K562 (cell line): ENCODE results near the gene FKRP. TPM values are rescaled to one million over a fixed set of nuclear protein-coding genes. Genes with fewer than 3 reads are reported as not detected.

Source experiments
- ARID4B ChIP-seq: sonication (generic); formaldehyde crosslinking; IDR thresholded peaks from 2 replicates; pipeline ENCODE4 v1.8.0; 2022; ENCODE audit warnings: mild to moderate bottlenecking, missing genetic modification reagents
- ESRRA ChIP-seq: fragments of 450-650 bp; IDR thresholded peaks from 2 replicates; pipeline ENCODE4 v1.6.1; 2014; ENCODE audit warnings: low read depth, mild to moderate bottlenecking, moderate library complexity, borderline replicate concordance
- FOXJ3 ChIP-seq: sonication (generic); formaldehyde crosslinking; IDR thresholded peaks from 2 replicates; pipeline ENCODE4 v1.4.0; 2020; ENCODE audit warnings: mild to moderate bottlenecking, missing genetic modification reagents
- HCFC1 ChIP-seq: IDR thresholded peaks from 2 replicates; pipeline ENCODE4 v1.6.1; 2012; ENCODE audit warnings: low read depth, low read length, improper control_type of control experiment
- HMG20B ChIP-seq: fragments of 250-450 bp; sonication (Bioruptor Pico); IDR thresholded peaks from 2 replicates; pipeline ENCODE4 v1.5.0; 2021; ENCODE audit warnings: mild to moderate bottlenecking
- HNRNPL ChIP-seq: fragments of 200-400 bp; formaldehyde crosslinking; IDR thresholded peaks from 2 replicates; pipeline ENCODE4 v1.6.1; 2017; ENCODE audit warnings: low read depth, mild to moderate bottlenecking, low read length
- KDM2B ChIP-seq: fragments of 250-450 bp; sonication (Bioruptor Pico); IDR thresholded peaks from 2 replicates; pipeline ENCODE4 v1.8.0; 2021; ENCODE audit warnings: mild to moderate bottlenecking, moderate library complexity
- KLF10 ChIP-seq: fragments of 250-450 bp; sonication (Bioruptor Pico); IDR thresholded peaks from 2 replicates; pipeline ENCODE4 v1.6.1; 2021; ENCODE audit warnings: matching md5 sums
- KLF6 ChIP-seq: fragments of 250-450 bp; sonication (Bioruptor Pico); IDR thresholded peaks from 2 replicates; pipeline ENCODE4 v1.4.0; 2020; ENCODE audit warnings: mild to moderate bottlenecking, moderate library complexity, borderline replicate concordance
- MCM5 ChIP-seq: fragments of 450-650 bp; IDR thresholded peaks from 2 replicates; pipeline ENCODE4 v1.6.1; 2016; ENCODE audit warnings: low read depth
- NFE2L1 ChIP-seq: fragments of 450-650 bp; IDR thresholded peaks from 2 replicates; pipeline ENCODE4 v1.6.1; 2016; ENCODE audit warnings: missing genetic modification characterization, low read depth, mild to moderate bottlenecking, missing compliant biosample characterization, moderate library complexity, borderline replicate concordance
- PML ChIP-seq: IDR thresholded peaks from 2 replicates; pipeline ENCODE4 v1.6.1; 2012; ENCODE audit warnings: low read length, inconsistent platforms
- POLR3G ChIP-seq: IDR thresholded peaks from 2 replicates; pipeline ENCODE4 v1.6.1; 2011; ENCODE audit not compliant: insufficient read length, insufficient replicate concordance; ENCODE audit errors: extremely low read depth
- STAT5A ChIP-seq: IDR thresholded peaks from 2 replicates; pipeline ENCODE4 v1.6.1; 2012; ENCODE audit warnings: low read length, inconsistent platforms, borderline replicate concordance
- TAF7 ChIP-seq: fragments of 450-650 bp; IDR thresholded peaks from 2 replicates; pipeline ENCODE4 v1.6.1; 2016; ENCODE audit warnings: missing genetic modification characterization, missing compliant biosample characterization
- TRIM24 ChIP-seq, 2 experiments: fragments of 450-650 bp; IDR thresholded peaks; 2 replicates each; pipeline ENCODE4 v1.6.1; 2016
- VEZF1 ChIP-seq: fragments of 200-800 bp; sonication (Bioruptor generic); IDR thresholded peaks from 2 replicates; pipeline ENCODE4 v1.6.1; 2017; ENCODE audit warnings: missing genetic modification characterization, missing compliant biosample characterization
- WHSC1 ChIP-seq: IDR thresholded peaks from one replicate; pipeline ENCODE4 v1.6.1; 2012; ENCODE audit warnings: low read length, control low read depth, inconsistent platforms
- XRCC4 ChIP-seq: IDR thresholded peaks from one replicate; pipeline ENCODE4 v1.6.1; 2011; ENCODE audit not compliant: insufficient read depth, insufficient read length; ENCODE audit errors: extremely low read depth
- ZC3H8 ChIP-seq: fragments of 450-650 bp; IDR thresholded peaks from 2 replicates; pipeline ENCODE4 v1.6.1; 2017
- ZFP30 ChIP-seq: fragments of 250-450 bp; sonication (Bioruptor Pico); IDR thresholded peaks from 2 replicates; pipeline ENCODE4 v1.8.0; 2022; ENCODE audit warnings: moderate library complexity, mild to moderate bottlenecking, inconsistent platforms, borderline replicate concordance
- ZNF133 ChIP-seq: fragments of 250-450 bp; sonication (Bioruptor Pico); IDR thresholded peaks from 2 replicates; pipeline ENCODE4 v1.4.0; 2020; ENCODE audit warnings: mild to moderate bottlenecking
- ZNF146 ChIP-seq: IDR thresholded peaks from one replicate; pipeline ENCODE4 v1.6.1; 2018; ENCODE audit warnings: missing compliant biosample characterization; ENCODE audit not compliant: unreplicated experiment
- ZNF324 ChIP-seq: fragments of 250-450 bp; sonication (Bioruptor Pico); IDR thresholded peaks from 2 replicates; pipeline ENCODE4 v1.4.0; 2020; ENCODE audit warnings: mild to moderate bottlenecking
- ZNF551 ChIP-seq: fragments of 250-450 bp; sonication (Bioruptor Pico); IDR thresholded peaks from 2 replicates; pipeline ENCODE4 v1.5.0; 2021; ENCODE audit warnings: mild to moderate bottlenecking, moderate library complexity
- ZNF57 ChIP-seq: fragments of 450-650 bp; formaldehyde crosslinking; IDR thresholded peaks from 2 replicates; pipeline ENCODE4 v1.4.0; 2020; ENCODE audit warnings: mild to moderate bottlenecking, moderate library complexity
- ZNF699 ChIP-seq: fragments of 250-450 bp; sonication (Bioruptor Pico); IDR thresholded peaks from 2 replicates; pipeline ENCODE4 v1.8.0; 2021; ENCODE audit warnings: mild to moderate bottlenecking, moderate library complexity; ENCODE audit not compliant: insufficient replicate concordance
- polyA plus RNA-seq, 8 experiments: library from polyadenylated mRNA; depleted of rRNA in 4 of 8; stranded (reverse) in 5 of 8; unstranded in 3 of 8; fragments of >200 nt; fragmentation: Nextera tagmentation in 2 of 8; fragmentation: Illumina TruSeq in 1 of 8; extraction: Ambion mirVana in 2 of 8; extraction: Trizol in 1 of 8; gene quantifications; 2 replicates each; pipeline versions ENCODE4 v1.2.1 to v1.2.3, GENCODE V29; 2011 to 2014; ENCODE audit warnings: inconsistent platforms in 1 of 8, missing spikeins in 1 of 8
- total RNA-seq, 7 experiments: library from RNA; depleted of rRNA in 6 of 7; stranded (reverse); fragments of >200 nt in 6 of 7; fragmentation: Illumina TruSeq in 2 of 7; extraction: Trizol in 2 of 7; gene quantifications; 2 replicates each; pipeline versions ENCODE4 v1.2.1 to v1.2.3, GENCODE V29; 2011 to 2021; ENCODE audit warnings: low replicate concordance in 1 of 7

The FKRP gene
- total and polyA plus RNA-seq, 9 of the 15 experiments (the other 6 are each of a cell fraction or from before 2014, with no cell fraction given), result 0.68 to 16.1 (median 6.5) TPM

- TF ChIP-seq NFE2L1 (tag), result no peak
- no peak for TF ChIP-seq ZNF324
- TF ChIP-seq ZNF699 (CRISPR knock-in tag), result no peak
- TF ChIP-seq KLF10 (CRISPR knock-in tag), result no peak
- TF ChIP-seq PML, result no peak
- TF ChIP-seq ZNF551 (CRISPR knock-in tag), result no peak
- TF ChIP-seq TRIM24 (IDR thresholded peaks at IDR 0.05), result no peak
- no peak for TF ChIP-seq FOXJ3 (CRISPR knock-in tag)
- TF ChIP-seq HMG20B (CRISPR knock-in tag), result no peak
- TF ChIP-seq POLR3G, result no peak
- no peak for TF ChIP-seq ZFP30
- no peak for TF ChIP-seq HNRNPL
- TF ChIP-seq TAF7 (tag), result no peak
- no peak for TF ChIP-seq KLF6 (CRISPR knock-in tag)
- TF ChIP-seq ARID4B (CRISPR knock-in tag), result no peak
- no peak for TF ChIP-seq STAT5A
- no peak for TF ChIP-seq ESRRA
- TF ChIP-seq ZNF133 (CRISPR knock-in tag), result no peak
- no peak for TF ChIP-seq KDM2B (CRISPR knock-in tag)
- no peak for TF ChIP-seq ZC3H8
- TF ChIP-seq VEZF1 (CRISPR knock-in tag), result peak; percentile 100
- TF ChIP-seq XRCC4, result no peak
- no peak for TF ChIP-seq ZNF146 (CRISPR knock-in tag)
- no peak for TF ChIP-seq ZNF57 (CRISPR knock-in tag)
- TF ChIP-seq MCM5, result no peak
- no peak for TF ChIP-seq HCFC1
- TF ChIP-seq WHSC1, result no peak
These were observed 612 bp downstream of the FKRP start, which contains the start of gene STRN4 (continued) for GRCh38 chr19:46746281-46747057.
